Measurements from ENCODE around the gene C1orf174.

Gene C1orf174

DNA sequence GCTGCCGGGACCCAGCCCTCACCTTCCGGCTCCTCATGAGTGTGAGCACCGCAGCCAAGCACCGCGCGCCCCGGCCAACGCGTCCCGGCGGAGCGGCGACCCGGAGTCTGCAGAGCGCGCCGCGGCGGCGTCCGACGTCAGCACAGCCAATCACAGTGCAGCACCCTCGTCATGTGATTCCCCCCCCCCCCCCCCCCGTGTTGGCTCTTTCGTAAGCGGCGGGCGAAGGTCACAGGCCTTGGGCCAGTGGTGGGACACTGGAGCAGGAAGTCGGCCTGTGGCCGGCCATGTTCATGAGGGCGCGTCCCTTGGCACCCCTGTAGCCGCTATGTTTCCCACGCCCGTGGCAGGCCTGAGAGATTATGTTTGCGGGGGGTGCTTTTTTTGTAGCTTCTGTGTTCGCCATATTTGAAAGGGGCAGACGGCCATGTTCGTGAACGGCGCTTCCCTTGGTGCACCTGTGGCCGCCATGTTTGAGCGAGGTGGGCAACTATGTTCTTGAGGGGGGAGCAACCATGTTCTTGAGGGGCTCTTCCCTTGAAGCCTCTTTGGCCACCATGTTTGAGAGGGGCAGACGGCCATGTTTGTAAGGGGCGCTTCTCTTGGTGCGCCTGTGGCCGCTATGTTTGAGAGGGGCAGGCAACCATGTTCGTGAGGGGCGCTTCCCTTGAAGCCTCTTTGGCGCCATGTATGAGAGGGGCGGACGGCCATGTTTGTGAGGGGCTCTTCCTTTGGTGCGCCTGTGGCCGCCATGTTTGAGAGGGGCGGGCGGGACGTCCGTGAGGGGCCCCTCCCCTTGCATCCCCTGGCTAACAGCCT is at the start of gene C1orf174:
C1orf174 (minus strand) TSS at position 123 of the 819 bp plus-strand sequence; CDS start at position 37, 86 bp downstream.
- peak; percentile 88 to 96 for DNase-seq

DNA sequence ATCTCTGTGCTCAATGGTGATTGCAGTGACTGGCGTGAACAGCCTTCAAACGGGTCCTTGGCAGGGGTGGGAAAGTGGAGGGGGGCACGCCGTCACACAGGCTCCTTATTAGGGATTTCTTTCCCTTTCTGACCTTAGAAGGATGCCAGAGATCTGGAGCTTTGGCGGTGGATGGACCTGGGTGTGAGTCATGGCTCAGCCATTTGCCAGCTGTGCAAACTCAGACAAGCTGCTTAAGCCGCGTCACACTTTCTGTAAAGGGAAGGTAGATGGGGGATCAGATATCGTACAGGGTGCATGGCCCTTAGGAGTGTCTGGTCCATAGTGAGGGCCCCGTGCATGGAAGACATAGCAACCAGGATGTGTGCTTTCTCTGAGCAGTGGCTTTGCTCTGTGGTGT is 48.3 kb upstream of the C1orf174 start:
- DNase-seq = no peak

GRCh38 chr1:3945916-3946840 is 46.1 kb upstream of the C1orf174 start:
- DNase-seq = no peak

- no peak for DNase-seq
These were observed 45.1 kb upstream of the C1orf174 start for GRCh38 chr1:3945222-3945621.

- no peak for DNase-seq
These were observed 44.6 kb upstream of the C1orf174 start for GRCh38 chr1:3944578-3945125.

DNA sequence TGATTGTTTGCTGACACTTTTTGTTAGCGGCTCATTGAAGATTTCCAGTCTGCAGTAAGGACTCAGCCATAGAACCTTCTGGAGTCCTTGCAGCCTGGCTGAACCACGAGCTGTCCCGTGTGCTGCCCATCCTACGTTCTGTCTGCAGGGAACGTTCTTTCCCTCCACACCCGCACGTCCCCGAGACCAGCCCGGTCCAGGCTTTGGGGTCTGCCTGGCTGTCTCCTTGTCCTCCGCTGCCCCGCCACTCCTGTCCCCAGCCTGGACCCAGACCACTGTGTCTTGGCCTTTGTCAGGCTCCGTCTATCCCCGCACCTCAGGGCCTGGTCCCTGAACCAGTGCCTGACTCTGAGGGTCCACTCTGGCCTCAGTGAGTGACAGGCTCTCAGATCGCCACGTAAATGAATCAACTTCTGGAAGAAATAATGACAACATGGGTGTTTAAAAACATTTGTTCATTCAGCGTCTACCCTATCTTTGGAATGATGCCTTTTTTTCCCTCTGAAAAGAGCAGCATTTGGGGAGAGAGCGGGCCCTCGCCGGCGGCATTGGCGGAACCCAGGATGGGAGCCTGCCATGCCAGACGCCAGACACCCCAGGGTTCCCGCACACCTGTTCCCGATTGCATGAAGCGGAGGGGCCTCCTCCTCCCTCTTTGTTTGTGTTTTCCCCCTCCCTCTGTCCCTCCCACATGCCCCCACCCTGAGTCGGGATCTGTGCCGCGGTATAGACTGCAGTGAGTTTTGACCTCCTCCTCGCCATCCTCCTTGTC is 43.9 kb upstream of the C1orf174 start:
- DNase-seq = no peak

DNA sequence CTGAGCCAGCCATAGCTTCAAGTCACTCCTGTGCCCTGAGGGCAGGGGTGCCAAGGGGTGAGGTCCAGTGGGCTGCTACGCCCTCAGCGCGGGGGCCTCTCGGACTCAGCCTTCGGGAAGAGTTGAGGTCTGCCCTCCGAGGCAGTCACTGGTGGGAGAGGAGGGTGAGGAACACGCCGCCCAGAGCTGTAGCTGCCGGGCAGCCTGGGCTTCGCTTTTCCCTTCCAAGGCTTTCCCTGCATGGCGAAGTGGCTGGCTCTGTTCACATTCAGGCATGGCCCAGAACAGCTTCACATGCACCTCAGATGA is 43.0 kb upstream of the C1orf174 start:
- no peak for DNase-seq

DNA sequence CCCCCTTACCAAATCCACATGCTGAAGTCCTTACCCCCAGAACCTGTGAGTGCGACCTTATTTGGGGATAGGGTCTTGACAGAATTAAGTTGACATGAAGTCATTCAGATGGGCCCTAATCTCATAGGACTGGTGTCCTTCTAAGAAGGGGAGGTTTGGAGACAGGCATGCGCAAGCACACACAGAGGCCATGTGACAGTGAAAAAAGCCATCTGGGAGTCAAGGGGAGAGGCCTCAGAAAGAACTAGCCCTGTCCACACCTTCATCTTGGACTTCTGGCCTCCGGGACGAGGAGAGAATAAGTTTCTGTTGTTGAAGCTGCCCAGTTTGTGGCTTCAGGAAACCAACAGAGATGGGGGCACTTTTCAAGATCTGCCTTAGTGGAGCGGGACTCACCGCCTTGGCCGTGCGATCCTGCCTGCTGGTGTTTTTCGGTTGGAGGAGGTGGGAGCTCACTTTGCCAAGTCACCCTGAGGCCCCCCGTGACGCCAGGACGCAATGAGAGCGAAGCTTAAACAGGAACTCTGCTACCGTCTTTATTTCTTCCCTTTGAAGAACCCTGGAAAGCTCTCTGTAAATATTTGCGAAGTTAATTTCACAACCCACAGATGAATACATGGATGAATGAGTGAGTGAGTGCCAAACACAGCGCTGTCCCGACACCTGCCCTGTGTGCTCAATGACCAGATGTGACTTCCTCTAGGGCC is 42.5 kb upstream of the C1orf174 start:
- DNase-seq = no peak

GRCh38 chr1:3940754-3941345 is 40.8 kb upstream of the C1orf174 start:
- no peak for DNase-seq

DNA sequence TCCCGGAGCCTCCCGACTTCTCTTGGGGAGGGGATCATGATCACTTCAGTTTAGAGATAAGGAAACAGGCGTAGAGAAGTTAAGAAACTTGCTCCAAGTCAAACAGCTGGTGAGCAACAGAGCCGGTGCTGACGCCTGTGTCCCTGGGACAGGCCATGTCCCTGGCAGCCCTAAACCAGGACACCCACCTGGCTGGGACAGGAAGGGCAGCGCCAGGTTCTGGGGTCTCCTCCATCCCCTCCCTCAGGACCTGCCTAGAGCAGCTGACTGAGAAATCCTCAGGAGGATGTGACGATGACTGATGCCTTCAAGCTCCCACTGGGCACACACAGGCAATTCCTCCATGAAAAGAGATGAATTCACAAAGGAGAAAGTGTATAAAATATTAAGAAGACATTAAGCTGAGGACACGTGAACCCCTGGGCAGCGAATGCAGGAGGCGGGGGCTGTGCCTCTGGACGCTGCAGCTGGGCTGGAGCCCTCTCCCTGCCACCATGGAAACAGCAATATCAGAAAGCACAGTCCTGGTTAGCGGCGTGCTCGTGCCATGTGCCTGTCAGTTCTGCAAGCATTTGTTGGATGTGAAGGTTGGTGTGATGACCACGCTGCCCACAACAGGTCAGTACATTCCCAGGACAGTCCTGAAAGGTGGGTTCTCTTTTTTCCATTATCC is 40.1 kb upstream of the C1orf174 start:
- DNase-seq = no peak

DNA sequence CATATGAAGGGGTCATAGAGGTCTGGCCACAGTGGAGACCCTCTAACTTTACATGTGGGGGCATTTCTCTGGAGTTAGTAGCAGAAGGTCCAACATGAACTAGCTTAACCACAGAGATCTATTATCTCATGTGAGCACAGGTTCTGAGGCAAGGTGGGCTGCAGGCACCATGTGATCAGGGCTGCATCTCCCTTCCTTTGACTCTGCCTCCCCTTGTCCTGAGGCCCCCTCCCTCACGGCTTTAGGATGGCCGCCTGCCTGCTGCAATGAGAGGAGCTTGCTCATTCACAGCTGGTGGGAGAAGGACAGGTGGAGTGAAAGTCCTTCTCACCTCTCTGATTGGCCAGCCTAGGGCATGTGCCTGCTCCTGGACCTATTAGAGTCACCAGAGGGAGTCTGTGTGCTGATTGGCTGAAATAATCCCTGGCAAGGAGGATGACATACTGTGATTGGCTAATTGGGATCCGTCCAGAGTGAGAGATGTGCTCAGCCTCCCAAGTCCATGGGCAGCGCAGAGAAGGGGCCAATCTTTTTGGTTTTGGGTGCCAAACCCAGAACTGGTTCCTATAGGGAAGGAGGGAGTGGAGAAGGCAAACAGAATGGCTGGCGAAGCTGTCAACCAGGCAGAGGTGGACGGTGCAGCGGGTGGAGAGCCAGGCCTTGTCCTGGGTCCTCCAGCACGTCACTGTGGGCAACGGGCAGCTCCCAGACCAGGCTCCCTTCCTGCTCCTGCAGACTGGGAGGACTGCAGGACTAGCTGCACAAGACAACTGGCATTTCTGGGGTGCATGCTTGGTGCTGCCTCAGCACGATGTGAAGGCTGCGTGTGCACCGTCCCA is 39.4 kb upstream of the C1orf174 start:
- no peak for DNase-seq

DNA sequence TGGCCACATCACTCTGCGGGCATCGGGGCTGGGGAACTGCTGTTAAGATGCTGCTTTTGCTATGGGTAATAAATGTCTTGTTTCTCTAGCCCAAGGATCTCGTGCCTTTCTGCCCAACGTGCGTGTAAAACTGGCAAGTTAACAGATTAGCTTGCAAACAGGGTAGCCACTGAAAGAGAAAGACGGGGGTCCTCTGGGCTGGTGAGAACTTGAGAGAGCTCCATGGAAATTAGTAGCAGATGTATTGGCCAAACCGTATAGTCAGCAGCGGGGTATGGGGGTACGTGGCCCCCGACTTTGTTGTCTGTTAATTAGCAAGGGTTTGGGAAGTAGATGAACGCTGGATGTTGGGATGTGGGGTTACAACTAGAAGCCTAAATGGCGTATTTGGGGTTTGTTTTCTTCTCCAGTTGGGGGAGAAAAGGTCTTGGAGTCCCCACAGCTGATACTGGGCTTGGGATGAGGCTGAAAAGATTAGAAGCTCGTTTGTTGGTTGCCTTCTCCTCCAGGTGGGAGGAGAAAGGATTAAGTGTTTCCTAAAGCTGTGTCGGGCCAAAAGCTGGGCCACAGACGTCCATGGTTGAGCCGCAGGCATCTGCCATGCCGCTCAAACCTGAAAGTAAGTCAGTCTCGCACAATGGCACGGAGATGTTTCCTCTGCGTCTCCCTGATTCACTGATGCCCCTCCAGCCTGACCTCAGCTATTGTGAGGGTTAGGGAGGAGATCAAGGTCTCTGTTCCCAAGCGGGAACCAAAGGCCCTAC is 32.3 kb upstream of the C1orf174 start:
- no peak for DNase-seq

DNA sequence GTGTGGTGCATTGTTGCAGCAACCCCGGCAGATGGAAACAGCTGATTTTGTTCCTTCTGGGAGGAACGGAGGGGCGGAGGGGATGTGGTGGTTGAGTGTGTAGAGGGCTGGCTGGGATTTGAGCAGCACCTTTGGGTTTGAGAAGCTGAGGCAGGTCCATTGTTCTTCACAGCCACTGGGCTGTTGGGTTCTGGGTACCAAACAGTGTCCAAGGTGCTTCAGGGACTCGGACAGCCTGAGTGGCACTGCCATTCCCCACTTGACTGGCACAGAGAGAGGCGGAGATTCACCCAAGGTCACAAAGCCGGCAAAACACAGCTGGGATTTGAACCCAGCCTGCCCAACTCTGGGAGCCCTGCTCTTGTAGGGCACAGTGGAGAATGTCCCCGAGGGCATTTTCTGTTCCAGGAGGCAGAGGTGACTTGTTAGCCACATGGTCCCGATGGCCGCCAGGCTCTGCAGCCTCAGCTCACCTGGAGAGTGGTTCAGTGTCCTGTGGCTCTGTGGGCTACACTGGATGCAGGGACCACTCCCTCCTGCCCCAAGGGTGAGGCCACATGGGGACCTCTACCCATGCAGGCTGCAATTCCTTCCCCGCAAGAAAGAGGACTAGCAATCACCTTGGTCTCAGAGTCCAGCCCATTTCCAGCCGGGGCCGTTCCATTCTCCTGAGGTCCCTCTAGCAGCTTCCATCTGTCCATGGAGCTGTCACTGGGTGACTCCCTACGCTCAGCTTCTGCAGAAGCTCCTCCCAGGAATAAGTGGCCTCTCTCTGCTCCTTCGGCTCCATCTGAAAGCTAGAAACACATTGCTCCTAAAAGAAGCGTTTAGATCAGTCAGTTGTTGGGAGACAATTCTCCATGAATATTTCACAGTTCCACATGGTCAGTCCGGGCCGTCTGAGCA is 31.2 kb upstream of the C1orf174 start:
- DNase-seq = no peak

DNA sequence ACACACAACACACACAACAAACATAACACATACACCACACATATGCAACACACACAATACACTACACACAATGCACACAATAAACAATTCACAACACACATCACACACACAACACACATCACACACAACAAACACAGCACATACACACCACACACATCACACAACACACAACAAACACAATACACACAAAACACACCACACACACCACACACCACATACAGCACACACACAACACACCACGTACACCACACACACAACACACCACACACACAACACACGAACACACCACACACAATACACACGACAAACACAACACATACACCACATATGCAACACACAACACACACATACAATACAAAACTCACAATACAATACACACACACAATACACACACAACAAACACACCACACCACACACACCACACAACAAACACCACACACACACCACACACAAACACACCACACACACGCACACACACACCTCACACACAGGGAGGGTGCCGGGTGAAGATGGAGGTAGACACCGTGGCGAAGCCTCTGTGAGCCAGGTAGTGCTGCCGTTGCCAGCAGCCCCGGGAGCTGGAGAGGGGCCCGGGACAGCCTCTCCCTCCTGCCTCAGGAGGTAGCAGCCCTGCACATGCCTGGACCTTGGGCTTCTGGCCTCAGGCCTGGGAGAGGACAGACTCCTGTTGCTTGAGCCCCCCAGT is 30.4 kb upstream of the C1orf174 start:
- DNase-seq = no peak

DNA sequence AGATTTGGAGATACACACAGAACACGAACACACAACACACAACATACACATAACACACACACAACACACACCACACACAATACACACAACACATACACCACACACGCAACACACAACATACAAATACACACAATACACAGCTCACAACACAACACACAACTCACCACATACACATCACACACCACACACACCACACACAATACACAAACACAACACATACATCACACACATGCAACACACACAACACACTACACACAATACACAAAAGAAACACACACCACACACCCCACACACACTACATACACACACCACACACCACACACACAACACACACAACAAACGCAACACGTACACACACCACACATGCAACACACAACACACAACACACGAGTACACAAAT is 29.1 kb upstream of the C1orf174 start:
- no peak for DNase-seq

GRCh38 chr1:3928586-3928985 is 28.5 kb upstream of the C1orf174 start:
- DNase-seq = no peak

- no peak for DNase-seq
These were observed 26.9 kb upstream of the C1orf174 start for GRCh38 chr1:3926956-3927355.

DNA sequence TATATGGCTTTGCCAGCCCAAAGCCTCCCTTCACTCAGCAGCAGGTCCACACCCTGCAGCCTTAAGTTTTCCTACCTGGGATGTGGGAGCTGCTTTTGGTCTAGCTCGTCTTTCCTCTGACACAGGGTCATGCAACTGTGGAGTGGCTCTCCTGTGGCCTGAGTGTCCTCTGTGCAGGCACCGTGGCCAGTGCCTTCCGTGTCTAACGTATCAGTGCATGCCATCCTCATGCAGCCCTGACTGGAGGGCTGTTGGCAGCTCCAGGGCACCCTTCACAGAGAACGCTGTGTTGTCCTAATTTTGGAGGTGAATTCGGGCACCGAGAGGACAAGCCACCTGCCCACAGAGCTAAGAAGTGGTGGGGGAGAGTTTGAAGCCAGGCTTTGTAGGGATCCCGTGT is 25.7 kb upstream of the C1orf174 start:
- DNase-seq = no peak

Data from stimulated activated CD4-positive, alpha-beta T cell treated with anti-CD3 and anti-CD28 coated beads, Interleukin-4, amount 100 ng/mL, for 4 hours (primary cell).